Measurements from ENCODE around the gene PARP14. TPM values are rescaled to one million over a fixed set of nuclear protein-coding genes. Genes with fewer than 3 reads are reported as not detected.
"Not testable (repeated sequence)": the region's sequence is repeated elsewhere in the genome, so short reads cannot be mapped to it uniquely, and the experiment has no call there.

The PARP14 gene
- total and polyA plus RNA-seq, 2 experiments from 2014 or later, result 5.6 to 11.7 TPM

DNA sequence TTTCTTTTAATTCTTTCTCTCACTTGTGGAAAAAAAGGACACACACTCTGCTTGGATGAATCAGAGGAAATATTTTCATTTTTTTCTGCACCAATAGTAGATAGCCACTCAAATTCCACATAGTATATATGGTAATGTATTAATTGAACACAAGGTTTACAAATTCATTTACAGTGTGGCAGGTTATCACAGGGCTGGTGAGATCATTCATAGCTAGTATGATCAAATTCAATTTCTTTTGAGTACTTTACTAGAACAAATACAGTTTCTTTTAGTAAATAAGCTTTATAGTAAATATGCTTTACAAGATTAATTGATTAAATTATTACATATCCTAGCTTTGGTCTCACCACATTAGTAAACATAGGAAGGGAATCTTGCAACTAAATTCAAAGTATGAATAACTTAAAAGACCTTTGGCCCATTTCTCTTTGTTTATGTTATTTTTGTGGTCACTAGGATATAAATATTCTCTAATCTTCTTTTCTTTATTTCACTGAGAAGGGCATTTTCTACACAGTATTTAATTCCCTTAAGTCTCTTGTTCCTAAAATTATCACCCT is 40.1 kb upstream of the PARP14 start:
- Histone ChIP-seq H3K79me2 (ENCODE audit: insufficient read depth) (no peaks in the 10 kb centered on the region), H3K36me3 (ENCODE audit: low read depth) (no peaks in the 10 kb centered on the region), H3K27ac (no peak overlapping the region), H3K27me3 (replicated peaks; ENCODE audit: insufficient read depth) (no peaks in the 10 kb centered on the region), H2AFZ (no peak overlapping the region), H3K9me2 (ENCODE audit: insufficient read depth) (no peaks in the 10 kb centered on the region), H3K9me3 (ENCODE audit: low read depth) (no peaks in the 10 kb centered on the region), H4K20me1 (ENCODE audit: insufficient read depth) (no peaks in the 10 kb centered on the region), H3K9ac (no peak overlapping the region), H3F3A (ENCODE audit: insufficient read depth) (no peaks in the 10 kb centered on the region), H3K4me2 (ENCODE audit: unreplicated experiment) (no peak overlapping the region), H3K4me3 (no peak overlapping the region), H3K4me1 (ENCODE audit: insufficient read depth) (peaks cover 4% of the 10 kb centered on the region; the same call in 1 of the 2 replicates)
- no peak for DNase-seq
- in situ Hi-C loops (cut with MboI), result no loop called here
- no peak for TF ChIP-seq EZH2phosphoT487 (IDR thresholded peaks at IDR 0.05; ENCODE audit: insufficient read depth, low read depth)
- TF ChIP-seq EZH2 (IDR thresholded peaks at IDR 0.05; ENCODE audit: insufficient read depth, poor library complexity, severe bottlenecking), result no peak

DNA sequence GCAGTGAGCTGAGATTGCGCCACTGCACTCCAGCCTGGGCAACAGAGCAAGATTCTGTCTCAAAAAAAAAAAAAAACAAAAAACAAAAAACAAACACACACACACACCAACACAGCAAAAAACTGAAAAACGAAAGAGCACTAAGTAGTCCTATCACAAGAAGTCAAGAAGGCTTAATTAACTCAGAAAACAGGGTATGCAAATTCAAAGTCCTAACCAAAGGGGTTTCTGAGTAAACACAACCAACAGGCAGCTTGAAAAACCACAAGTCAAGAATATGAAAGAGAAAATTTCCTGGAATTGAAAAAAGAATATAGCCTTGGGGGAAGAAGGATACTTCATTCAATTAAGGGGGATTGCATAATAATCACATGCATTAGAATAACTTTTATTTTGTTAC is 37.7 kb upstream of the PARP14 start:
- WGBS, 2 experiments (ENCODE audit: low coverage in 1 of 2, low lambda C conversion rate in 2 of 2, missing lambda C conversion rate in 2 of 2), result 37 to 40% methylated on average over 2 of the region's 2 CpGs
- no peaks in the 10 kb centered on the region for H3K4me1 ChIP-seq (ENCODE audit: insufficient read depth)
- no peak for TF ChIP-seq EZH2phosphoT487 (IDR thresholded peaks at IDR 0.05; ENCODE audit: insufficient read depth, low read depth)
- TF ChIP-seq EZH2 (IDR thresholded peaks at IDR 0.05; ENCODE audit: insufficient read depth, poor library complexity, severe bottlenecking), result no peak
- no peaks in the 10 kb centered on the region for H3K27me3 ChIP-seq (replicated peaks; ENCODE audit: insufficient read depth)
- H3K9me3 ChIP-seq (ENCODE audit: low read depth), result no peaks in the 10 kb centered on the region
- H2AFZ ChIP-seq, result no peak overlapping the region
- DNase-seq, result no peak
- no peaks in the 10 kb centered on the region for H3K36me3 ChIP-seq (ENCODE audit: low read depth)
- no peaks in the 10 kb centered on the region for H3K9me2 ChIP-seq (ENCODE audit: insufficient read depth)
- no peak overlapping the region for H3K4me2 ChIP-seq (ENCODE audit: unreplicated experiment)
- H3F3A ChIP-seq (ENCODE audit: insufficient read depth), result no peaks in the 10 kb centered on the region
- no peak overlapping the region for H3K4me3 ChIP-seq
- no peak overlapping the region for H3K9ac ChIP-seq
- no peaks in the 10 kb centered on the region for H4K20me1 ChIP-seq (ENCODE audit: insufficient read depth)
- in situ Hi-C loops (cut with MboI), result no loop called here
- no peaks in the 10 kb centered on the region for H3K79me2 ChIP-seq (ENCODE audit: insufficient read depth)
- H3K27ac ChIP-seq, result no peak overlapping the region

DNA sequence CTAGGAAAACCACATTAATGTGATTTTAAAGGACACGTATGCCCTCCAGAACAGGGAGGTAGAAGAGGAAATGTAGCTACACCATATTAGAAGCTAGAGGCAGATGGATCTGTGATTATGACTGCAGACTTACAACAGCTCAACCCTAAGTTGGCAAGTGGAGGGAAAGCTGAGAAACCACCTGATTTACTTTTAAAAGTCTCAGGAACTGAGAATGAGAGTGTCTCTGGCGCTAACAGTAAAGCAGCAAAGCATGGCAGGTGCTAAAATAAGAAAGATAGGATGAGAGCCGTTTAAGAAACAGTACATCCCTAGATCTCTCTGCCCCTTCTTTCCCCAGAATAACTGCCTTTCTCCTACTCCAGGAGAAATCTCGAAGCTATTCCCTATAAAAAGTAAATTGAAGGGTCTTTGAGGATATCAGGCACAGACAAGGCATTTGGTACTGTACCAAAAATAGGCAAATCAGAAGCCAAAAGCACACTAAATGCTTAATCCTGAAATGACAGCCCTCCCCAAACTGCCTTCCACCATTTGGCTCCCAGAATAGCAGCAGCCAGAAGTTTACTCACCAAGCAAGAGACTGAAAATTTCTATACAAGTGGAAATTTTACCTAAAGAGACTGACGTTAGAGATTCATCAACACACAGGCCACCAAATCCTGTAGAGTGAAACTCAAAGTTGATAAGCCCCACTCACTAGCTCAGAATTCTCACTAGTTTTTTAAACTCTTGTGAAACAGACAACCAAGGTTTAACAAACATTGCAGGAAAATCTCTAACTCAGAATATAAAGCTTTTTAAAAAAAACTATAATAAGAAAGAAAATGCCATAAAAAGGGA is 34.3 kb upstream of the PARP14 start:
- no peak for DNase-seq
- TF ChIP-seq EZH2 (IDR thresholded peaks at IDR 0.05; ENCODE audit: insufficient read depth, poor library complexity, severe bottlenecking), result no peak
- TF ChIP-seq EZH2phosphoT487 (IDR thresholded peaks at IDR 0.05; ENCODE audit: insufficient read depth, low read depth), result no peak
- no peaks in the 10 kb centered on the region for H3K9me2 ChIP-seq (ENCODE audit: insufficient read depth)
- no peaks in the 10 kb centered on the region for H3K4me1 ChIP-seq (ENCODE audit: insufficient read depth)
- H3K36me3 ChIP-seq (ENCODE audit: low read depth), result no peaks in the 10 kb centered on the region
- no peak overlapping the region for H3K27ac ChIP-seq
- H4K20me1 ChIP-seq (ENCODE audit: insufficient read depth), result no peaks in the 10 kb centered on the region
- no peaks in the 10 kb centered on the region for H3F3A ChIP-seq (ENCODE audit: insufficient read depth)
- H2AFZ ChIP-seq, result no peak overlapping the region
- H3K4me3 ChIP-seq, result no peak overlapping the region
- no peak overlapping the region for H3K9ac ChIP-seq
- in situ Hi-C loops (cut with MboI), result no loop called here
- WGBS, 2 experiments (ENCODE audit: low coverage in 1 of 2, low lambda C conversion rate in 2 of 2, missing lambda C conversion rate in 2 of 2), result 51 to 52% methylated on average over 5 of the region's 5 CpGs
- H3K79me2 ChIP-seq (ENCODE audit: insufficient read depth), result no peaks in the 10 kb centered on the region
- peaks cover 12% of the 10 kb centered on the region for H3K27me3 ChIP-seq (replicated peaks; ENCODE audit: insufficient read depth)
- H3K4me2 ChIP-seq (ENCODE audit: unreplicated experiment), result no peak overlapping the region
- H3K9me3 ChIP-seq (ENCODE audit: low read depth), result no peaks in the 10 kb centered on the region

DNA sequence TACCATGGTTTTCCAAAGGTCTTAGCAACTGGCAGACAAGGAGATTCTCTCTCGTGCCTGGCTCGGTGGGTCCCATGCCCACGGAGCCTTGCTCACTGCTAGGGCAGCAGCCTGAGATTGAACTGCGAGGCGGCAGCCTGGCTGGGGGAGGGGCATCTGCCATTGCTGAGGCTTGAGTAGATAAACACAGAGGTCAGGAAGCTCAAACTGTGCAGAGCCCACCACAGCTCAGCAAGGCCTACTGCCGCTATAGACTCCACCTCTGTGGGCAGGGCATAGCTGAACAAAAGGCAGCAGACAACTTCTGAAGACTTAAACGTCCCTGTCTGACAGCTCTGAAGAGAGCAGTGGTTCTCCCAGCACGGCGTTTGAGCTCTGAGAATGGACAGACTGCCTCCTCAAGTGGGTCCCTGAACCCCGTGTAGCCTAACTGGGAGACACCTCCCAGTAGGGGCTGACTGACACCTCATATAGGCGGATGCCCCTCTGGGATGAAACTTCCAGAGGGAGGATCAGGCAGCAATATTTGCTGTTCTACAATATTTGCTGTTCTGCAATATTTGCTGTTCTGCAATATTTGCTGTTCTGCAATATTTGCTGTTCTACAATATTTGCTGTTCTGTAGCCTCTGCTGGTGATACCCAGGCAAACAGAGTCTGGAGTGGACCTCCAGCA is 29.3 kb upstream of the PARP14 start:
- H4K20me1 ChIP-seq (ENCODE audit: insufficient read depth); H3K9ac ChIP-seq; H3K4me3 ChIP-seq; H2AFZ ChIP-seq; DNase-seq; H3K4me1 ChIP-seq (ENCODE audit: insufficient read depth); in situ Hi-C loops (cut with MboI); H3K9me3 ChIP-seq (ENCODE audit: low read depth); H3F3A ChIP-seq (ENCODE audit: insufficient read depth); H3K36me3 ChIP-seq (ENCODE audit: low read depth); H3K27ac ChIP-seq; H3K79me2 ChIP-seq (ENCODE audit: insufficient read depth); H3K9me2 ChIP-seq (ENCODE audit: insufficient read depth); H3K4me2 ChIP-seq (ENCODE audit: unreplicated experiment): not testable (repeated sequence)
- peaks cover 31% of the 10 kb centered on the region for H3K27me3 ChIP-seq (replicated peaks; ENCODE audit: insufficient read depth)
- 38 to 48% methylated on average over 11 of the region's 11 CpGs for WGBS, 2 experiments (ENCODE audit: low coverage in 1 of 2, low lambda C conversion rate in 2 of 2, missing lambda C conversion rate in 2 of 2)

DNA sequence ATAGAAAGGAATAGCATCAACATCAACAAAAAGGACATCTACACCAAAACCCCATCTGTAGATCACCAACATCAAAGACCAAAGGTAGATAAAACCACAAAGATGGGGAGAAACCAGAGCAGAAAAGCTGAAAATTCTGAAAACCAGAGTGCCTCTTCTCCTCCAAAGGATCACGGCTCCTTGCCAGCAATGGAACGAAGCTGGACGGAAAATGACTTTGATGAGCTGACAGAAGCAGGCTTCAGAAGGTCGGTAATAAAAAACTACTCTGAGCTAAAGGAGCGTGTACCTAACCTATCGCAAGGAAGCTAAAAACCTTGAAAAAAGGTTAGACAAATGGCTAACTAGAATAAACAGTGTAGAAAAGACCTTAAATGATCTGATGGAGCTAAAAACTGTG is 28.7 kb upstream of the PARP14 start:
- H3K9me2 ChIP-seq (ENCODE audit: insufficient read depth); H3K4me3 ChIP-seq; H3K27ac ChIP-seq; H4K20me1 ChIP-seq (ENCODE audit: insufficient read depth); H3F3A ChIP-seq (ENCODE audit: insufficient read depth); H3K79me2 ChIP-seq (ENCODE audit: insufficient read depth); H3K9ac ChIP-seq; H3K4me1 ChIP-seq (ENCODE audit: insufficient read depth); in situ Hi-C loops (cut with MboI); H2AFZ ChIP-seq; H3K4me2 ChIP-seq (ENCODE audit: unreplicated experiment); DNase-seq; H3K36me3 ChIP-seq (ENCODE audit: low read depth); H3K9me3 ChIP-seq (ENCODE audit: low read depth): not testable (repeated sequence)
- WGBS, 2 experiments (ENCODE audit: low coverage in 1 of 2, low lambda C conversion rate in 2 of 2, missing lambda C conversion rate in 2 of 2), result 70 to 74% methylated on average over 6 of the region's 6 CpGs
- H3K27me3 ChIP-seq (replicated peaks; ENCODE audit: insufficient read depth), result peaks cover 31% of the 10 kb centered on the region

DNA sequence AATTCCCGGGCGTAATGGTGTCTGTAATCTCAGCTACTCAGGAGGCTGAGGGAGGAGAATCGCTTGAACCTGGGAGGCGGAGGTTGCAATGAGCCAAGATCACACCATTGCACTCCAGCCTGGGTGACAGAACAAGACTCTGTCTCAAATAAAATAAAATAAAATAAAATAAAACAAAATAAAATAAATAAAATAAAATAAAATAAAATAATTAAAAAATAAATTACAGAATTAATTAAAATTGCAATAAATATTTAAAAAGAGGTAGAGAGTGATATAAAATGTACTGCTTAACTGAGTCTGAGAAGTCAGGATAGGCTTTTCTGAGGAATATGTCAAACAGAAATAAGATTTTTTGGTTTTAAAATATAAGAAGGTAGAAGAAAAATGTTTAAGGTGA is 22.3 kb upstream of the PARP14 start:
- H3F3A ChIP-seq (ENCODE audit: insufficient read depth); H3K36me3 ChIP-seq (ENCODE audit: low read depth); H3K9me3 ChIP-seq (ENCODE audit: low read depth); DNase-seq; H3K9me2 ChIP-seq (ENCODE audit: insufficient read depth); H4K20me1 ChIP-seq (ENCODE audit: insufficient read depth); H3K4me3 ChIP-seq; H3K9ac ChIP-seq; H2AFZ ChIP-seq; in situ Hi-C loops (cut with MboI); H3K4me1 ChIP-seq (ENCODE audit: insufficient read depth); H3K27ac ChIP-seq; H3K79me2 ChIP-seq (ENCODE audit: insufficient read depth); H3K4me2 ChIP-seq (ENCODE audit: unreplicated experiment): not testable (repeated sequence)
- peaks cover 11% of the 10 kb centered on the region for H3K27me3 ChIP-seq (replicated peaks; ENCODE audit: insufficient read depth)
- WGBS, 2 experiments (ENCODE audit: low coverage in 1 of 2, low lambda C conversion rate in 2 of 2, missing lambda C conversion rate in 2 of 2), result 93 to 95% methylated on average over 4 of the region's 4 CpGs

Measured in GM23248 (cell line).